Daoy (cell line): Measurements from ENCODE around the gene ASCC2. TPM values are rescaled to one million over a fixed set of nuclear protein-coding genes. Genes with fewer than 3 reads are reported as not detected.
"Not testable (repeated sequence)": the region's sequence is repeated elsewhere in the genome, so short reads cannot be mapped to it uniquely, and the experiment has no call there.

Source experiments
- DNase-seq: peaks from one replicate; pipeline ENCODE4 v3.0.0-alpha.2; 2015; ENCODE audit warnings: low read depth
- total RNA-seq: library from RNA; depleted of rRNA; stranded (reverse); fragments of >200 nt; shearing (Covaris generic); gene quantifications from 2 replicates; pipeline ENCODE4 v1.2.3, GENCODE V29; 2014; rRNA removed

The ASCC2 gene
- total RNA-seq, 1 experiment from 2014 or later, result 35.2 TPM

DNA sequence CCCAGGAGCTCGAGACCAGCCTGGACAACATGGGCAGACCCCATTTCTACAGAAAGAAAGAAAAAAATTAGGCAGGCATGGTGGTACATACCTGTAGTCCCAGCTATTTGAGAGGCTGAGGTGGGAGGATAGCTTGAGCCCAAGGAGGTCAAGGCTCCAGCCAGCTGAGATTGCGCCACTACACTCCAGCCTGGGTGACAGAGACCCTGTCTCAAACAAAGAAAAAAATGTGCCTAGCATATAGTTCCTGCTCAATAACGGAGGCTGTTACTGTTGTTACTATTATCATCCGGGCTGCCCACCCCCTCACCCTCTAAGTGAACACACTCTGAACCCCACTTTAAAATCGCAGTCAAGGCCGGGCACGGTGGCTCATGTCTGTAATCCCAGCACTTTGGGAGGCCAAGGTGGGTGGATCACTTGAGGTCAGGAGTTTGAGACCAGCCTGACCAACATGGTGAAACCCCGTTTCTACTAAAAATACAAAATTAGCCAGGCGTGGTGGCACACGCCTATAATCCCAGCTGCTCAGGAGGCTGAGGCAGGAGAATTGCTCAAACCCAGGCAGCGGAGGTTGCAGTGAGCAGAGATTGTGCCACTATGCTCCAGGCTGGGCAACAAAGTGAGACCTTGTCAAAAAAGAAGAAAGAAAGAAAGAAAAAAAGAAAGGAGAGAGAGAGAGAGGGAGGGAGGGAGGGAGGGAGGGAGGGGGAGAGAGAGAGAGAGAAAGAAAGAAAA, 83.2 kb downstream of the ASCC2 start:
- not testable (repeated sequence) for DNase-seq

GRCh38 chr22:29753808-29754657, 84.0 kb downstream of the ASCC2 start:
- DNase-seq, result no peak

GRCh38 chr22:29751669-29752068, 86.4 kb downstream of the ASCC2 start:
- no peak for DNase-seq

GRCh38 chr22:29750559-29751538, 87.2 kb downstream of the ASCC2 start:
- no peak for DNase-seq

DNA sequence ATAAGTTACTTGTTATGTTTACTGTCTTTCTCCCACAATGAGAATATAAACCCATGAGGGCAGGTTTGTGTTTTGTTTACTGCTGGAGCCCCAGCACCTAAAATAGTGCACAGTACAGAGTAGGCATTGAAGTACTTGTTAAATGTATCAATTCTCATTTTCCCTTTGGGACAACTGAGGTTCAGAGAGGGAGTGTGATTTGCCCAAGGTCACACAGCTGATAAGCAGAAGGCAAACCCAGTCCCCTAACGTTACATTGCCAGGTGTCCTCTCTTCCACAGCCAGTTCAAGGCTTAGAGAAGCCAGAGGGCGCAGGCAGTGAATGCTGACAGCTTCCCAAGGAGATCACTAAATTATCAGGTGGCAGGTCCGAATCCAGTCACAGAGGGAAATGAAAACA, 88.0 kb downstream of the ASCC2 start:
- DNase-seq, result no peak

DNA sequence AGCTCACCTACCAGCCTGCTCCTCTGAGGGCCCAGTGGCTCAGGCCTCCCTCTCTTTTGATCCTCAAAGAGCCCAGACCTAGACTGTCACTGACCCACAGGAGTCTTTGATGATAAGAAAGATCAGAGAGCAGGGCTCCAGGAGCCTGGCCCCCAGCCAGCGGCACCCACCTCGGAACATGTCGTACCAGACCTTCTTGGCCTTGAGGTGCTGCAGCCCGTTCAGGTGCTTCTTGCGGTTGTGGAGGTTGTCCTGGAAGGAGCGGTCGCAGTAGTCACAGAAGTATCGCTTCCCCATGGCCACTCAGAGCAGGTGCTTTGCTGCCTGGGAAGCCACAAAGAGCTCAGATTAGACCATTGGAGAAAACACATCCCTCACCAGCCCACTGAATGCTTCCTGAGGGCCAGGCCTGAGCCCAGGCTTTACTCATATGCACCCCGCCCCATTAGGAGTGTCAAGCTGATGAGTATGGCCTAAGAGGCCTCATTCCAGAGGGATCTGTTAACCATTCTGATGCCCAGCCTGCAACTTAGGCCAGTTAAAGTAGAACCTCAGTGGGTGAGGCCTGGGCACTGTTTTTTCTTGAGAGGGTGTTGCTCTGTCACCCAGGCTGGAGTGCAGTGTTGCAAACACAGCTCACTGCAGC, 89.7 kb downstream of the ASCC2 start:
- no peak for DNase-seq

DNA sequence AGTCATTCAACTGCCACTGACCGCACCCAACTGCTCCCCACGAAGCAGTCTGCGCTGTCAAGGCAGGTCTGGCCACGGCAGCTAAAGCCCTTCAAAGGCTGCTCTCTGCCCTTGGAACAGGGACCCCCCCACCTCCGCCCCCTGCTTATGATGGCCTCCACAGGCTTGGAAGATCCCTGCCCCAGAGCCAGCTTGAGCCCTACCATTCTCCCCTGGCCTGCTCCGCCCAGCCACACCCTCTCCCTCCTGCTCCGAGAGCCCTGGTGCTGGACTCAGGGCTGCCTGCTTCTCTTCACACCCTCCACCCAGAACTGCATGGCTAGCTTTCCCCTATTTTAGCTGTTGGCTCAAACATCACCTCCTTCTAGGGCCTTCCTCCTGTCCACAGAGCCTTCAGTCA, 90.2 kb downstream of the ASCC2 start:
- no peak for DNase-seq

DNA sequence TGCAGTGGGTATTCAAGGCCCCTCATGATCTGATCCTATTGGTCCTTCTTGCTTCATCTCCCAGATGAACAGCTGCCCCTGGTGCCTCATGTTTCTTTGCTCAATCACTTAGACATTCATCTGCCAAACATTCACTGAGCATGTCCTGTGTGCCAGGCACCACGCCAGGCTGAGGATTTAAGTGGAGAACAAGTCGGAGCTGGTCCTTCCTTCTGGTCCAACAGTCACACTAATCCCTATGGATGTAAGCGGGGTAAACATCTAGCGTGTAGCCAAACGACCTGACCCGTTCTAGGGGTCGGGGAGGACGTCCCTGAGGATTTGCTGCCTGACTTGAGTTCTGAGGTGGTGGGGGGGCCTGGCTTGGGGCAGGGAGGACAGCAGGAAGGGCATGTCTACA, 93.2 kb downstream of the ASCC2 start:
- no peak for DNase-seq

- no peak for DNase-seq
Measured at GRCh38 chr22:29742326-29742725, 95.7 kb downstream of the ASCC2 start.

DNA sequence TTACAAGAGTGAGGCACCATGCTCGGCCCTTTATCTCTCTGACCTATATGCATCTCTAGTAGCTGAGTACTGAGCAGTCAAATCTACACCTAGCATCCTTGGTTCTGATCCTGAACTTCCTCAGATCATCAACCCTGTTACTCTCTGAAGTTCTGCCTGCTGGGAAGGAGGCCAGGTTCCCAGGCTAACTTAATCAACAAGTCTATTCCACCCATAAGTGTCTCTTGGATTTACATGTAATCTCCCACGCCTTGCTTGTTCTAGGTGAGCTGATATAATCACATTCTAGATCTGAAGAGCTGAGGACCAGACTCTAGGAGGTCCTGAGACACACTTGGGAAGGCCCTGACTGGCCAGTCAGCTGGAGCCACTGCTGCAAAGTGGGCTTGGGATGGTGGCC, 96.1 kb downstream of the ASCC2 start:
- no peak for DNase-seq

DNA sequence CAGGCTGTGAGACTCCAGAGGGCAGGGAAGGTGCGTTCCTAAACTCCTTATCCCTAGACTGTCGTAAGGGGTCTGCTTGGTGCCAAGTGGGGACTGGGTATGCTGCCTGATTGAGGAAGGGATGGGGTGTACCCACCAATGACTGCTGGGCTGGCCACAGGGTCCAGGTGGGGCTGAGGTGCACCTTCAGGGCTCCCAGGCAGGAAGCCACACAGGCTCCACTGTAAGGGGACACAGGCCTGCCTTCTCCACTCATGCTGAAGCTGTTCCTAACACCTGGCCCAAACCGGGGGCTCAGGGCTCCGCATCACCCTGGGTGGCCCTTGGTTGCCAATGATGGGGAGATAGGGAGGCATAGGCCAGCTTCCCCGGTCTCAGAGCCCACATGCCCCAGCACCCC, 97.9 kb downstream of the ASCC2 start:
- DNase-seq, result no peak

GRCh38 chr22:29739346-29739875, 98.7 kb downstream of the ASCC2 start:
- no peak for DNase-seq

Other genes with a start within 250 kb of the ASCC2 start
- 88.3 and 113 TPM in 2 replicates for gene NF2, start 234.6 kb downstream of the ASCC2 start, total RNA-seq
- 1.1 and 1.7 TPM in 2 replicates for gene CABP7, start 118.3 kb downstream of the ASCC2 start, total RNA-seq
- gene ZMAT5, start 71.3 kb downstream of the ASCC2 start, total RNA-seq, result 25.8 and 37.2 TPM in 2 replicates
- gene UQCR10, start 70.9 kb downstream of the ASCC2 start, total RNA-seq, result 45.4 and 69.9 TPM in 2 replicates
- 11.8 and 12.2 TPM in 2 replicates for gene MTMR3, start 44.9 kb upstream of the ASCC2 start, total RNA-seq
- gene HORMAD2, start 242.2 kb upstream of the ASCC2 start, total RNA-seq, result not detected in 2 replicates